Brain microvascular endothelial cell (primary cell): Measurements from ENCODE around the gene HPRT1.

ENCODE experiments used
- DNase-seq: peaks from one replicate; pipeline ENCODE4 v3.0.0-alpha.2; 2020
- H3K27ac ChIP-seq: fragments of 250-450 bp; sonication (Bioruptor Pico); 2 replicates; pipeline ENCODE4 v1.5.1; 2020; ENCODE audit warnings: mild to moderate bottlenecking, moderate library complexity
- H3K27me3 ChIP-seq: fragments of 250-450 bp; sonication (Bioruptor Pico); replicated peaks from 2 replicates; pipeline ENCODE4 v1.5.1; 2020; ENCODE audit warnings: mild to moderate bottlenecking
- H3K36me3 ChIP-seq: fragments of 250-450 bp; sonication (Bioruptor Pico); replicated peaks from 2 replicates; pipeline ENCODE4 v1.5.1; 2020; ENCODE audit warnings: mild to moderate bottlenecking
- H3K4me3 ChIP-seq: 2 replicates; pipeline ENCODE4 v1.5.1; 2011; ENCODE audit warnings: low read depth, mild to moderate bottlenecking, control low read depth, low read length, moderate library complexity
- in situ Hi-C: cut with HindIII; loops from 2 replicates; pipeline ENCODE4 v1.10.0; 2017; ENCODE audit warnings: low sequenced_read_pairs, low pct_ligation_motif_present
- TF ChIP-seq, protein P1 (sequence below): IDR thresholded peaks from 2 replicates; pipeline ENCODE4 v1.5.1; 2011; ENCODE audit warnings: low read depth, mild to moderate bottlenecking, moderate library complexity, low read length, control low read depth, inconsistent platforms; ENCODE audit errors: missing control alignments

HPRT1 gene

DNA sequence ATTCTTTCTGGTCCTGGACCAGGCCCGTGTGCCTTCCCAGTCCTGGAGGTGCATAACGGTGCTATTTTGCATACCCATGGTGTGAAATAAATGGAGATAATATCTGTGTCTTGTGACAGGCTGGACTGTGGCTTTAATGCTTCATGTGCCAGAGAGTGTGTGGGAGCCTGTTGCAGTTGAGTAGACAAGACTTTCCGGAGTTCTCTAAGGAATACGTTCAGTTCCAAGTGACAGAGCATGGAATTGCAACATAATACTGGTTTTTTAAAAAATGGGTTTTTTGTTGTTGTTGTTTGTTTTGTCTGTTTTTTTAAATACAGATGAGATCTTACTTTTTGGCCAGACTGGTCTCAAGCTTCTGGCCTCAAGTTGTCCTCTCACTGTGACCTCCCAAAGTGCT lies 74.0 kb downstream of the HPRT1 start:
- Histone ChIP-seq H3K27ac (no peak overlapping the region), H3K4me3 (no peak overlapping the region), H3K27me3 (no peaks in the 10 kb centered on the region), H3K36me3 (no peaks in the 10 kb centered on the region)
- in situ Hi-C loops: no loop called here
- TF ChIP-seq, protein P1, sequence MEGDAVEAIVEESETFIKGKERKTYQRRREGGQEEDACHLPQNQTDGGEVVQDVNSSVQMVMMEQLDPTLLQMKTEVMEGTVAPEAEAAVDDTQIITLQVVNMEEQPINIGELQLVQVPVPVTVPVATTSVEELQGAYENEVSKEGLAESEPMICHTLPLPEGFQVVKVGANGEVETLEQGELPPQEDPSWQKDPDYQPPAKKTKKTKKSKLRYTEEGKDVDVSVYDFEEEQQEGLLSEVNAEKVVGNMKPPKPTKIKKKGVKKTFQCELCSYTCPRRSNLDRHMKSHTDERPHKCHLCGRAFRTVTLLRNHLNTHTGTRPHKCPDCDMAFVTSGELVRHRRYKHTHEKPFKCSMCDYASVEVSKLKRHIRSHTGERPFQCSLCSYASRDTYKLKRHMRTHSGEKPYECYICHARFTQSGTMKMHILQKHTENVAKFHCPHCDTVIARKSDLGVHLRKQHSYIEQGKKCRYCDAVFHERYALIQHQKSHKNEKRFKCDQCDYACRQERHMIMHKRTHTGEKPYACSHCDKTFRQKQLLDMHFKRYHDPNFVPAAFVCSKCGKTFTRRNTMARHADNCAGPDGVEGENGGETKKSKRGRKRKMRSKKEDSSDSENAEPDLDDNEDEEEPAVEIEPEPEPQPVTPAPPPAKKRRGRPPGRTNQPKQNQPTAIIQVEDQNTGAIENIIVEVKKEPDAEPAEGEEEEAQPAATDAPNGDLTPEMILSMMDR: no peak
- no peak for DNase-seq

DNA sequence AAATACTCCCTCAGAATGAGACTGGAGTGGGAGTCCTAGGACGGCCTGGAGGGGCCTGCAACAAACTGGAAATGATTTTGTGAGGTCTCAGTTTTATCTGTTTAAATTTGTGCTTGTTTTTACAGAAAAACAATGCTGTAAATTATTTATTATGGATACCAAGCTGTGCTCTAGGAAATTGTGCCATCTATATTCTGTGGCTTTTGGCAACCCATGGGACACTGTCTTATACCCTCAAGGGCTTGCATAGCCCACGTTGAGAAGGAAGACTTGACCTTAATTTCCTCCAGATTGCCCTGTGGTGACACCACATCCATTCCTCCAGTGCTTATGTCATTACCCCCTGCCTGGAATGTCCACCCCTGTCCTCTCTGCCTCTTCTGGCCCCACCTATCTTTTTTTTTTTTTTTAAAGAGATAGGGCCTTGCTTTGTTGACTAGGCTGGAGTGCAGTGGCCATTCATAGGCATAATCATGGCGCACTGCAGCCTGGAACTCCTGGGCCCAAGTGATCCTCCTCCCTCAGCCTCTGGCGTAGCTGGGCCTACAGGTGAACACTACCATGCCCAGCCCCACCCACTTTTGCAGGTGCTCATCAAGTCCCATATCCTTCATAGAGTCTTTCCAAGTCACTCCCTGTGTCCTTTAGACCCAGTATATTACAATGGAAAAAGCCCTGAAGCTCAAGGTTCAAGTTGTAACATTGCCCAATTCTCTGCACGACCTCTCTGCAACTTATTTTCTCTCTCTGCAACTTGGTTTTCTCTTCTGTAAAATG lies 77.4 kb downstream of the HPRT1 start:
- no peaks in the 10 kb centered on the region for H3K27me3 ChIP-seq
- TF ChIP-seq, protein P1: no peak
- peak; percentile 66 for DNase-seq
- H3K4me3 ChIP-seq: no peak overlapping the region
- H3K36me3 ChIP-seq: no peaks in the 10 kb centered on the region
- in situ Hi-C loops: no loop called here
- H3K27ac ChIP-seq: peak overlapping the region; percentile 57

DNA sequence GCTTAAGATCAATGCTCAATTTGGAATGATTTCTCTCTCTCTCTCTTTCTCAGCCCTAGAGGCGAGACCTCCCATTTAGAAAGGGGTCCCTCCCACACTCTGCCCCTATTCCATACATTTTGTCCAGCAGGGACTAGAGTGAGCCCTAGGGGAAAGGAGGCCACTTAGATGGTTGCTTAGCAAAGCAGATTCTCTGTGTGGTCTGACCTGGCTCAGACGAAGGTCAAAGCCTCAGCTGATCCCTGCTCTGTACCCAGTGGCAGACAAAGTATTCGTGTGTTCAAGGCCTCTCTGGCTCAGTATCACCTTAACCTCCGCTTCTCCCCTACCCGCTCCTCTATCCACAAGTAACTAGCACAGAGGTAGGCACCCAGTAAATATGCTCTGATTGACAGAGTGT lies 78.4 kb downstream of the HPRT1 start:
- H3K27me3 ChIP-seq: no peaks in the 10 kb centered on the region
- TF ChIP-seq, protein P1: no peak
- no peak overlapping the region for H3K27ac ChIP-seq
- DNase-seq: no peak
- no peak overlapping the region for H3K4me3 ChIP-seq
- H3K36me3 ChIP-seq: no peaks in the 10 kb centered on the region
- in situ Hi-C loops: no loop called here

DNA sequence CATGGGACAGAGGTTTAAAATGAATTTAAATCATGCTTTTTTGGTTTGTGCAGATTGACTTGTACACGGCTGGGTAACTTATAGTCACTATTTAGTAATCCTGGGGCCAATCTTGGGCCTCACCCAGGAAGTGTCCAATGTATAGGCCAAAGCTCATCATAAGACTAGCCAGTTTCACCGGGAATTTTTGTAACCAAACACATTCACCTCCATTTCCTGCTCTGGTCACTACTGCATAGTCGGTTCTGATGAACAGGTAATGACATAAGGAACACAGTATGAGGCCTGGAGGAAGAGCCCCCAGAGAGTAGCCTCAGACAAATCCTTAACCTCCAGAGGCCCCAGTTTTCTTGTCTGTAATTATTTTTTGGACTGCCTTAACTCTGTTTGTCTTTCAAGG lies 81.9 kb downstream of the HPRT1 start:
- TF ChIP-seq, protein P1: no peak
- Histone ChIP-seq H3K27ac (no peak overlapping the region), H3K36me3 (no peaks in the 10 kb centered on the region), H3K4me3 (no peak overlapping the region), H3K27me3 (no peaks in the 10 kb centered on the region)
- DNase-seq: no peak
- in situ Hi-C loops: no loop called here

DNA sequence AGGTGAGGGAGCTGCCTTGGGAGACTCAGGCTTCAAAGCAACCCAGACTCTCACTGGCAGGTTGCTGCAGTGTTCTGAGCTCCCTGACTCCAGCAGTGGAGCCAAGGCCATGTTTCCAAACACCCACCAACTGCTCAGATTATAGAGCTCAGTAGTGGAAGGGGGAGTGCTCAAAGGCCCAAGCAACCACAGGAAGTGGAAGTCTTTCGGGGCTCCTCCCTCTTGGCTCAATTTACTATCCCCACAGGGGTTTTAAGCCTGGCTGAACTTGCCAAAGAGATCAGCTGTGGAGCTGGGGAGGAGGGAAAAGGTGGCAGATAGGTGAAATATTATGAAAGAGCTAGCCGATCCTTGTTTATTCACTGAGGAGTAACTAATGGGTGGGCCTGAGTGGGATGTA lies 82.5 kb downstream of the HPRT1 start:
- H3K27me3 ChIP-seq: no peaks in the 10 kb centered on the region
- no peak overlapping the region for H3K4me3 ChIP-seq
- H3K27ac ChIP-seq: no peak overlapping the region
- no peaks in the 10 kb centered on the region for H3K36me3 ChIP-seq
- no peak for DNase-seq
- TF ChIP-seq, protein P1: no peak
- in situ Hi-C loops: no loop called here

DNA sequence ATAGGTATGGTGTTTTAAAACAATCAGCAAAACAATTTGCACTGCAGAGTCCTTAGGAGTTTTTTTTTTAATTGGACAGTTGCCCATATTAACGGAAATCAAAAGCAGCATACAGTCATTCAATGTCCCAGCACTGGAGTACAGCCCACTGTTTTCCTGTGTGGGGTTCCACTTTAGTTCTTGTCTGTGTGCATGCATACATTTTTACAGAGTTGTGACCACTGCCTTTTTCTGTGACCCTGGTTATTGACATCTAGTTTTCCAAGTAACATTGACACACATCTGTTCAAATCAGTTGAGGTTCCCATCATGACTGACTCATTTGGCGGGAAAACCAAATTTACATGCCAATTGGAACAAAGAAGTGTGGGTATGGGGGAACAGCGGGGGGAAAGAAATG lies 83.3 kb downstream of the HPRT1 start:
- Histone ChIP-seq H3K27ac (no peak overlapping the region), H3K4me3 (no peak overlapping the region), H3K27me3 (no peaks in the 10 kb centered on the region), H3K36me3 (no peaks in the 10 kb centered on the region)
- DNase-seq: no peak
- TF ChIP-seq, protein P1: no peak
- in situ Hi-C loops: no loop called here
